ENCODE data around the gene GALNT8.

The GALNT8 gene

GRCh38 chr12:4780641-4781611, 60.7 kb downstream of the GALNT8 start:
- no peak for TF ChIP-seq CTCF (IDR thresholded peaks at IDR 0.05; ENCODE audit: borderline replicate concordance, insufficient read depth, low read depth, low read length)
- no peak overlapping the region for H3K4me3 ChIP-seq (ENCODE audit: low read depth, low read length)

GRCh38 chr12:4784404-4785054, 64.3 kb downstream of the GALNT8 start:
- no peak overlapping the region for H3K4me3 ChIP-seq (ENCODE audit: low read depth, low read length)
- no peak for TF ChIP-seq CTCF (IDR thresholded peaks at IDR 0.05; ENCODE audit: borderline replicate concordance, insufficient read depth, low read depth, low read length)

GRCh38 chr12:4786795-4787194, 66.6 kb downstream of the GALNT8 start:
- TF ChIP-seq CTCF (IDR thresholded peaks at IDR 0.05; ENCODE audit: borderline replicate concordance, insufficient read depth, low read depth, low read length) = no peak

GRCh38 chr12:4787965-4788364, 67.8 kb downstream of the GALNT8 start:
- H3K4me3 ChIP-seq (ENCODE audit: low read depth, low read length) = no peak overlapping the region
- TF ChIP-seq CTCF (IDR thresholded peaks at IDR 0.05; ENCODE audit: borderline replicate concordance, insufficient read depth, low read depth, low read length) = no peak

More at GRCh38 chr12:4786795-4787194, 66.6 kb downstream of the GALNT8 start:
- H3K4me3 ChIP-seq (ENCODE audit: low read depth, low read length) = no peak overlapping the region

- H3K4me3 ChIP-seq (ENCODE audit: low read depth, low read length) = no peak overlapping the region
- no peak for TF ChIP-seq CTCF (IDR thresholded peaks at IDR 0.05; ENCODE audit: borderline replicate concordance, insufficient read depth, low read depth, low read length)
Observed at GRCh38 chr12:4789776-4790175, 69.6 kb downstream of the GALNT8 start.

GRCh38 chr12:4791497-4791896, 71.3 kb downstream of the GALNT8 start:
- no peak overlapping the region for H3K4me3 ChIP-seq (ENCODE audit: low read depth, low read length)
- no peak for TF ChIP-seq CTCF (IDR thresholded peaks at IDR 0.05; ENCODE audit: borderline replicate concordance, insufficient read depth, low read depth, low read length)

Data from GM12875 (cell line).